T-helper 2 cell treated with Interferon-gamma antibody and Interleukin-4, amounts not matched to agents 5 μg/mL and 100 μg/mL, for 36 hours (primary cell): Measurements from ENCODE around the gene SETD6.

ENCODE experiments used
- DNase-seq: peaks from one replicate; pipeline ENCODE4 v3.0.0; 2021; ENCODE audit warnings: low spot score
- H3K27ac Mint-ChIP-seq: one replicate; pipeline ENCODE4 v1.8.0; 2021; ENCODE audit warnings: mild to moderate bottlenecking, mixed read lengths
- H3K27me3 Mint-ChIP-seq: one replicate; pipeline ENCODE4 v1.8.0; 2021; ENCODE audit warnings: low read depth, mixed read lengths
- H3K36me3 Mint-ChIP-seq: one replicate; pipeline ENCODE4 v1.8.0; 2021; ENCODE audit warnings: low read depth, mixed read lengths
- H3K4me1 Mint-ChIP-seq: one replicate; pipeline ENCODE4 v1.8.0; 2021; ENCODE audit warnings: low read depth, mixed read lengths
- H3K4me3 Mint-ChIP-seq: one replicate; pipeline ENCODE4 v1.8.0; 2022; ENCODE audit warnings: mild to moderate bottlenecking, moderate library complexity, mixed read lengths
- H3K9me3 Mint-ChIP-seq: one replicate; pipeline ENCODE4 v1.8.0; 2021; ENCODE audit warnings: mixed read lengths

The SETD6 gene, protein sequence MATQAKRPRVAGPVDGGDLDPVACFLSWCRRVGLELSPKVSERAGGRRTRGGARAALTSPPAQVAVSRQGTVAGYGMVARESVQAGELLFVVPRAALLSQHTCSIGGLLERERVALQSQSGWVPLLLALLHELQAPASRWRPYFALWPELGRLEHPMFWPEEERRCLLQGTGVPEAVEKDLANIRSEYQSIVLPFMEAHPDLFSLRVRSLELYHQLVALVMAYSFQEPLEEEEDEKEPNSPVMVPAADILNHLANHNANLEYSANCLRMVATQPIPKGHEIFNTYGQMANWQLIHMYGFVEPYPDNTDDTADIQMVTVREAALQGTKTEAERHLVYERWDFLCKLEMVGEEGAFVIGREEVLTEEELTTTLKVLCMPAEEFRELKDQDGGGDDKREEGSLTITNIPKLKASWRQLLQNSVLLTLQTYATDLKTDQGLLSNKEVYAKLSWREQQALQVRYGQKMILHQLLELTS

DNA sequence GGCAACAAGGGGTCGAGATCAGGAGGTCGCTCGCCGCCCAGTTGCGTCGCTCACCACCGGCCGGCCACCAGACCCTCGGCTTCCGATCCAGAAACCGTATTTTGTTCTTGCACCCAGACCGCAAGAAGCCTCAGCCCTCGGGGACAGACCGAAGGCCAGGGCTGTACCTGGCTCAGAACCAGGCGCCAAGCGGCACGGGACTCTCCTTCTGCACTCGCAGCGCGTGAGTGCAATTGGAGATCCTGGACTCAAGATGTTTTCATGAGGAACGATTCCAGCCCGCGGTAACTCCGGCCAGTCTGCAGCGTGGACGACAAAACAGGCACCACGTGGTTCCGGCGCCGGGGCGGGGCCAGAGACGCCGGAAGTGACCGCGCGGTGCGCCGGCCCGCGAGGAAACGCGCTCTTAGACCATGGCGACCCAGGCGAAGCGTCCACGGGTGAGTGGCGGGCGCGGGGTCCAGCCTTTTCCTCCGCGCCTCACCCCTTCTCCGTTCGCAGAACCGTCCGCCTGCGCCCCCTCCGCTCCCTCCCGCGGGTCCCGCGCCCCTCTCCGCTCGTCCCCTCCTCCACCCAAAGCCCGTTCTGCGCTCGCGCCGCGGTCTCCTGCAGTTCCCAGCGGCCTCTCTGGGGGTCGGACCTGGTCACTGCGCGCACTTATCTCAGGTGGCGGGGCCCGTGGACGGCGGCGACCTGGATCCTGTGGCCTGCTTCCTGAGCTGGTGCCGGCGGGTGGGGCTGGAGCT, at the start of gene SETD6:
TSS of gene SETD6 (plus strand) at position 393 of the 746 bp plus-strand sequence. CDS start at position 414, 21 bp downstream.
- Mint-ChIP-seq H3K4me3 (peak within 1 kb of the TSS; percentile 85), H3K27me3 (no peaks in the 10 kb centered on the region), H3K4me1 (peaks cover 29% of the 10 kb centered on the region), H3K9me3 (no peaks in the 10 kb centered on the region), H3K36me3 (peaks cover 29% of the 10 kb centered on the region), H3K27ac (peak within 1 kb of the TSS; percentile 63)
- DNase-seq: peak; percentile 85

DNA sequence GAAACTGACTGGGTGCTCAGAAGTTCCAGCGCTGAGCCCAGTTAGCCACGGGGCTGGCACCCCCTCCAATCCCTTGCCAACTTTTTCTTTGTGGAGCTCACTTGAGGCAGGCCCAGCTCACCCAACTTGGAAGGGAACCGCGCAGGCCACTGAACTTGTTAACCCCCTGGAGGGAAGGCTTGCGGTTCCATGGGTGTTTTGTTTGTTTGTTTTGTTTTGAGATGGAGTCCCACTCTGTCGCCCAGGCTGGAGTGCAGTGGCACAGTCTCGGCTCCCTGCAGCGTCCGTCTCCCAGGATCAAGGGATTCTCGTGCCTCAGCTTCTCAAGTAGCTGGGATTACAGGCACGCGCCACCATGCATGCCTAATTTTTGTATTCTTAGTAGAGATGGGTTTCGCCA, 49.5 kb upstream of the SETD6 start:
- Mint-ChIP-seq H3K27me3 (peaks cover 57% of the 10 kb centered on the region), H3K36me3 (no peaks in the 10 kb centered on the region), H3K9me3 (no peaks in the 10 kb centered on the region), H3K4me1 (no peaks in the 10 kb centered on the region), H3K4me3 (no peak overlapping the region), H3K27ac (no peak overlapping the region)
- no peak for DNase-seq

DNA sequence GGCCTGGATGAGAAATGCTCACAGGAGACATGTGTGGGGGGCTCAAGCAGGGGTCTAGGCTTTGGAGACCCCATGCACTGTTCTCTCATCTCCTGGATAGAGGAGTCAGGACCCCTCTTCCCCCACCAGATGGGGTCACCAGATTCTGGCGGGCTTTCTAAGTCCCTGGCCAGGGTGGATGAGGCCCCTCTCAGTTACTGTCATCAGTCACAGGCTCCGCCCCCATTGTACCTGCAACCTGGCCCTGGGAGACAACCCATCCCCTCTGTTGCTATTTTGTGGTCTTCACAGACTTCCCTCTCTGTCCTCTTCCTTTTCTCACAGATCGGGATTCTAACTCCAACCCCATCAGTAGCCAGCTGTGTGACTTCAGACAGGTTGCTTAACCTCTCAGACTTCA, 48.9 kb upstream of the SETD6 start:
- Mint-ChIP-seq H3K27ac (no peak overlapping the region), H3K27me3 (peaks cover 52% of the 10 kb centered on the region), H3K4me3 (no peak overlapping the region), H3K9me3 (no peaks in the 10 kb centered on the region), H3K36me3 (no peaks in the 10 kb centered on the region), H3K4me1 (no peaks in the 10 kb centered on the region)
- no peak for DNase-seq

DNA sequence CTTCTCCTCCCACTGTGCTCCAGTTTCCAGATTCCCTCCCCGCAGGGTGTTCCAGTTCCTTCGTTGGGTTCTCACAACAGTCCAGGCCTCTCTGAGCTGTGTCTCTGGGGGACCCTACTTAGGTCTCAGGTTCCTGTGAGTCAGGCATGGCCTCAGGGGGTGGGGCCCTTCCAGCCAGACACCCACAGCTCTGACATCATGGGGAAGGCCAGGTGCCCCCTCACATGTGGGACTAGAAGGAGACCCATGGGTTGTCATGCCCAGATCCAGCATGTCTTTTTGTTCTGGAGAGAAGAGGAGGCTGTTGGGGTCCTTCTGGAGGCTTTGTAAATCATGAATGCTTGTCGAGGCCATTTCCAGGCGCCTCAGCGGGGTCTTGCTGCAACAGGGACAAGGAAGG, 47.4 kb upstream of the SETD6 start:
- Mint-ChIP-seq H3K4me1 (no peaks in the 10 kb centered on the region), H3K4me3 (no peak overlapping the region), H3K27me3 (peaks cover 37% of the 10 kb centered on the region), H3K27ac (no peak overlapping the region), H3K36me3 (no peaks in the 10 kb centered on the region), H3K9me3 (no peaks in the 10 kb centered on the region)
- DNase-seq: no peak

DNA sequence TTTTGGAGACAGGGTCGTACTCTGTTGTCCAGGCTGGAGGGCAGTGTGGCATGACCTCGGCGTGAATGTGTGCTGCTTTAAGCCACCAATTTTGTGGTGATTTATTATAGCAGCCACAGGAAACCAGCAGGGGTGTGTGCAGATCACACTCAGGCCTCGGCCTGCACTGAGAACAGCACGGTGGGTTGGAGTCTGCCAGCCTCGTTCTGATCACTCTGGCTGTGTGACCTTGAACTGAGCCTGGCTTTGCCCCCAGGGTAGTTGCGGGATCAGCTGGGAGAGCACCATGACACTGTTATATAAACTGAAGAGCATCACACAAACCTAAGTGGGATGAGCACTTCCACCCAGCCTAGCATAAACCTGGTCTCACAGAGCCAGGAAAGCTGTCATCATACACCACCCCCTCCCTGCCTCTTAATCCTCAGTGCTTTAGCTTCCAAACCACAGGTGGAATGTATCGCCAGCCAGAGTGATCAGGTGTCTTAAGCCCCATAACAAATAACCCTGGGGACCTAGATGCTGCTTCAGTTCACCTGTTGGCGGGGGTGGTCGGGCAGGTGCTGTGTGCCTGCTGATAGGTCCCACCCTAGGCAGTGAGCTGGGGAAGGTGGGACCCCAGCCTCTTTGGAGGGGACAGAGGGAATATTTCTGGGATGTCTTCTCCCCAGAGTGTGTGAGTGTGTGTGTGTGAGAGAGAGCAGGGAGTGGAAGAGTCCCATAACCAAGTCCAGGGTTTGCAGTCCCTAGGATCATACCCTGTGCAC, 43.9 kb upstream of the SETD6 start:
- H3K9me3 Mint-ChIP-seq: no peaks in the 10 kb centered on the region
- no peak for DNase-seq
- H3K27ac Mint-ChIP-seq: no peak overlapping the region
- peaks cover 21% of the 10 kb centered on the region for H3K27me3 Mint-ChIP-seq
- no peaks in the 10 kb centered on the region for H3K36me3 Mint-ChIP-seq
- no peak overlapping the region for H3K4me3 Mint-ChIP-seq
- H3K4me1 Mint-ChIP-seq: no peaks in the 10 kb centered on the region

DNA sequence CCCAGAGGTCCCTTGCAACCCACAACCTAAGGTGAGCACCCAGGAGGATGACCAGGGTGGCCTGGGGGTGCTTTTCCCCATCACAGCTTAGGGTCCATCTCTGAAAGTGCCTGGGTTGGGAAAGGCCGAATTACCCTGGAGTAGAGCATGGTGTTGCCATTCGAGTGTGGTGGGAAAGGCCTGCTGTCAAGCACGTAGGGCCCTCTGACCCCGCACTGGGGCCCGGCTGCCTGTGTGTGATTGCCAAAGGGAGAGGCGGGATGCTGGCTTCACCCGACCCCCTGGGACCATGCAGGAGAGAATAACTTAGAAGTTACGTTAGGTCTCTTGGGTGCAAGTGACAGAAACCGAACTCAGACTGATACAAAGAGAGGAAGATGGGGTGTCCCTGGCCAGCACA, 43.1 kb upstream of the SETD6 start:
- Mint-ChIP-seq H3K9me3 (no peaks in the 10 kb centered on the region), H3K4me1 (no peaks in the 10 kb centered on the region), H3K27me3 (peaks cover 14% of the 10 kb centered on the region), H3K4me3 (no peak overlapping the region), H3K36me3 (no peaks in the 10 kb centered on the region), H3K27ac (no peak overlapping the region)
- no peak for DNase-seq

DNA sequence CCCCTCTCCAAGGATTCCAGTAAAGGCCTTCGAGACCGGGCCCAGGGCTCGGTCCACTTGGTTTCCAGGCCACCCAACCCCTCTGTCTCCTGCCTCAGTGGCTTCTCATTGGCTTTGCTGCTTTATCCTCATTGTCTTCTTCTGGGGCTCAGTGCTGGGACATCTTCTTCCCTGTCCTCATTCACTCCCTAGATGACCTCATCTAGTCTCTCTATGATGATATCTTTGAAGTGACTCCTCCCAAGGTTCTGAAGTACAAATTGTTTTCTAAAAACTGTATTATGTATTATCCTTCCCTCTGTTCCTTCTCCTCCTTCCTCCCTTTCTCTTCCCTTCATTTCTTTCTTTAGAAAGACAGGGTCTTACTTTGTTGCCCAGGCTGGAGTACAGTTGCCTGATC, 42.5 kb upstream of the SETD6 start:
- H3K9me3 Mint-ChIP-seq: no peaks in the 10 kb centered on the region
- no peaks in the 10 kb centered on the region for H3K36me3 Mint-ChIP-seq
- H3K4me3 Mint-ChIP-seq: no peak overlapping the region
- H3K27ac Mint-ChIP-seq: no peak overlapping the region
- H3K4me1 Mint-ChIP-seq: no peaks in the 10 kb centered on the region
- DNase-seq: no peak
- H3K27me3 Mint-ChIP-seq: peaks cover 8% of the 10 kb centered on the region

DNA sequence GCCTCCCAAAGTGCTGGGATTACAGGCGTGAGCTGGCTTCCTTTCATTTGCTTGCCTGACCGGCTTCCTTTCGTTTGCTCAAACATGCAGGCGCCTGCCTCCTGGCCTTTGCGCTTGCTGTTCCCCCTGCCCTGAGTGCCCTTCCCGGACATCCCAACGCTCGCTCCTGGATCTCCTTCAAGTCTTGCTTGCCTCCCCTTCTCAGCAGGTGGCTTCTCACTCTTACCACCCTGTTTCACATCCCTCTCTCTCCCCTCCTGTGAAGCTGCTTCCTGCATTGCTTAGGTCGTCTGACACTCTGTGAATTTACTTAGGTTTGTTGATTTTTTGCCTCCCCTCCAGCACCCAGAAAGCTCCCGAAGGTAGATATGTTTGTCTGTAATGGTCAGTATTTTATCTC, 41.0 kb upstream of the SETD6 start:
- DNase-seq: no peak
- Mint-ChIP-seq H3K27me3 (peaks cover 5% of the 10 kb centered on the region), H3K27ac (no peak overlapping the region), H3K9me3 (no peaks in the 10 kb centered on the region), H3K36me3 (no peaks in the 10 kb centered on the region), H3K4me3 (no peak overlapping the region), H3K4me1 (no peaks in the 10 kb centered on the region)

DNA sequence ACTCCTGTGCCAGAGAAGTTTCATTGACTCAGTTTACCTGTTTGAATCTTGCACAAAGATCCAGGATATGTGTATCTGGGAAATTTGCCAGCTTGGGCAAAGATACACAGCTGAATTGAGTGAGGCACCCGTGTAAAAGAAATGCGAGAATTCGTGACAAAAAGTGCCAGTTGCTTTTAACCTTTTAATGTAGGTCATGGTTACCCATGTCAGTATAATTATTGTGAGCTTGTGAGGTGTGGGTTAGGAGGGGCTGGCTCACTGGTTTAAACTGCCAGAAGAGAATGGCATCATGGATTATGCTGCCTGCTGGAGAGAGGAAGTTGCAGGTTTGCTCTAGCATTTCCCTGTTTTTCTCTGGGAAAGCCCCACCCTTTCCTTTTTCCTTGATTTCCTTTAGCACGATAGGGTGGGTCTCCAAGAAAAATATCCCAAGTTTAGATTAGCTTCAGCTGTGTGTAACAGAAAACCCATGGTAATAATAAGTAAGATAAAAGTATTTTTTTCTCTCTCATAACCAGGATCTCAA, 40.2 kb upstream of the SETD6 start:
- Mint-ChIP-seq H3K9me3 (no peaks in the 10 kb centered on the region), H3K4me1 (no peaks in the 10 kb centered on the region)
- DNase-seq: no peak

DNA sequence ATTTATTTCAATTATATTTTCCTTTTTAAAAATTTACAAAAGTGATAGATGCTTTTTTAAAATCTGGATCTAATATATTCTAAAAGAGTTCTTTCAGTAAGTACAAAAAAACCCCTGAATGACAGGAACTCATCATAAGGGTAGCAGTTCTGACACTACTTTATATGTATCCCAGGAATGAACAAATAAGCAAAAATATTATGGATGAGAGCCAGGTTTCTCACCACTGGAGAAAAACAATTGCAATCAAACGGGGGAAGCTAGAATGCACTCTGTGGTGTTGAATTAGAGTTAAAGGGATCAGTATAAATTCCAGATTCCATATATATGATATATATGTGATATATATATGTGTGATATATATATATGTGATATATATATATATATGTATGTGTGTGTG, 38.5 kb upstream of the SETD6 start:
- no peak for DNase-seq
- Mint-ChIP-seq H3K36me3 (no peaks in the 10 kb centered on the region), H3K4me1 (no peaks in the 10 kb centered on the region), H3K27ac (no peak overlapping the region), H3K9me3 (no peaks in the 10 kb centered on the region), H3K27me3 (peaks cover 5% of the 10 kb centered on the region), H3K4me3 (no peak overlapping the region)

More for the DNA sequence above, 40.2 kb upstream of the SETD6 start:
- H3K27ac Mint-ChIP-seq: no peak overlapping the region
- H3K27me3 Mint-ChIP-seq: peaks cover 5% of the 10 kb centered on the region
- H3K36me3 Mint-ChIP-seq: no peaks in the 10 kb centered on the region
- no peak overlapping the region for H3K4me3 Mint-ChIP-seq

DNA sequence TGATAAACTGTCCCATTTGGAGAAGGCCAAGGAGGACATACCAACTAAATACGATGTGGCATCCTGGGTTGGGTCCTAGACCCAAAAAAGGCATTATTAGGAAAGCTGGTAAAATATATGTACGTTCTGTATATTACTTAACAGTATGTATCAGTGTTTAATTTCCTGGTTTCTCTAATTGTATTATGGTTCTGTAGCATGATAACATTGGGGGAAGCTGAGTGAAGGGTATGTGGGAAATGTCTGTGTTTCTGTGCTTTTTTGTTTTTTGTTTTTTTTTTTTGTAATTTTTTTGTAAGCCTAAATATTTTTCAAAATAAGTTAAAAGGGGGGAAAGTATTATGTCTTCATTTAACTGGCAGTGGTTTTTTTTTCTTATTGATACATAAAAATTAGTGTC, 36.9 kb upstream of the SETD6 start:
- H3K4me1 Mint-ChIP-seq: no peaks in the 10 kb centered on the region
- H3K27ac Mint-ChIP-seq: no peak overlapping the region
- no peaks in the 10 kb centered on the region for H3K36me3 Mint-ChIP-seq
- peaks cover 5% of the 10 kb centered on the region for H3K27me3 Mint-ChIP-seq
- no peak overlapping the region for H3K4me3 Mint-ChIP-seq
- no peak for DNase-seq
- H3K9me3 Mint-ChIP-seq: no peaks in the 10 kb centered on the region

DNA sequence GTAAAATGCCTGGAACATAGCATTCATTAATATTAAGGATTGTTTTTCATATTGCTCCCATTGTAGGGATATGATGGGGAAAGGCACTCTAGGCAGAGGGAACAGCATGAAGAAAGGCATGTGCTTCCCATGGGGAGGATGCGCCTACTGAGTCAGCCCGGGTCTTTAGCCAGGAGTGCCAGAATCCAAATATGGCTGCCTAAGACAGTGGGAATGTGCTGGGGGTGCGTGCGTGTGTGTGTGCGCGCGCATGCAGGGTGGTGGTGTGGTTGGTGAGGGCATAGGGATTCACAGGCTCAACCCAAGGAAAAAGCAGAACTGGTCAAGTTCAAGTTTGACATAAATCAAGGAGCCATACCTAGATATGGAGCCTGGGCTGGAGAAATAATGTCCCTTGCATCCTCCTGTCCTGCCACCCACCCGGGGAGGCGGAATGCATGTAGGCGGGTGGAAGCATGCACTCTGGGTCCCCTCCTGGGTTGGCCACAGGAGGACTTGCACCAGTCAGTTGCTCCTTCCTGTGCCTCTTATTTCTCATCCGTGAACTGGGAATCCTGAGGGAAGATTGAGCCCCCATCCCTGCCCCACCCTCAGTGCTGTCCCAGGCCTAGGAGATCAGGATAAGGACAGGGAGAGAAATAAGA, 34.0 kb upstream of the SETD6 start:
- H3K4me1 Mint-ChIP-seq: no peaks in the 10 kb centered on the region
- no peaks in the 10 kb centered on the region for H3K27me3 Mint-ChIP-seq
- no peak overlapping the region for H3K4me3 Mint-ChIP-seq
- DNase-seq: no peak
- H3K27ac Mint-ChIP-seq: no peak overlapping the region
- no peaks in the 10 kb centered on the region for H3K9me3 Mint-ChIP-seq
- no peaks in the 10 kb centered on the region for H3K36me3 Mint-ChIP-seq

DNA sequence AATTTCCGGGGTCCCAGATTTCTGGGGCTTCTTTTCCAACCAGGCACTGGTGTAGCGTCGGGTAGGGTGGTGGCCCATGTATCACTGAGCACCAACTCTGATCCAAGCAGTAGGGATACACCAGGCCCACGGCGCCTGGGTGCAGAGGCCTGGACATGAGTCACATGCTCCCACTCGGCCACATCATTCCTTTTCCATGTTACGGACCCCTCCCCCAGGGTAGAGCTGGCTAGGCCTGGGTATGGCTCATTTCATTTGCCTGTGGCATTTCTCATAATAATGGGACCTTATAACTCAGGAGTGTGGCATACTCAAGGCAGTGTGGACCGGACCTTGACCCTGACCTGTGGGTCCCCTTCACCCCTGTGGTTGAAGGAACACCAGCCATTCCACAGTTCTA, 33.4 kb upstream of the SETD6 start:
- Mint-ChIP-seq H3K27ac (no peak overlapping the region), H3K36me3 (no peaks in the 10 kb centered on the region), H3K4me1 (no peaks in the 10 kb centered on the region), H3K4me3 (no peak overlapping the region), H3K9me3 (no peaks in the 10 kb centered on the region), H3K27me3 (no peaks in the 10 kb centered on the region)
- DNase-seq: no peak
